A549 (cell line): ENCODE data around the gene ZIC1. TPM values are rescaled to one million over a fixed set of nuclear protein-coding genes. Genes with fewer than 3 reads are reported as not detected.

Source experiments
- ATAC-seq, 2 experiments: fragments of 200-7000 bp in 1 of 2; fragments of >200 bp in 1 of 2; cut with Nextera tagmentation in 1 of 2; cut with Tn5 transposase in 1 of 2; 3 replicates each; pipeline versions ENCODE4 v1.8.0 to v1.9.1; 2018 to 2020; ENCODE audit warnings: mild to moderate bottlenecking in 1 of 2, moderate library complexity in 1 of 2
- CTCF ChIA-PET: fragments of 300-600 bp; sonication (Branson Sonifier 250); formaldehyde crosslinking; extraction: SDS; loops from one replicate; lab custom pipeline; 2021; ENCODE audit warnings: antibody characterized with exemption, inconsistent platforms; lab: Yijun Ruan, JAX
- POLR2A ChIA-PET: fragments of 350-600 bp; formaldehyde crosslinking; extraction: SDS; loops from one replicate; lab custom pipeline; 2021; ENCODE audit warnings: antibody characterized with exemption, inconsistent platforms; lab: Yijun Ruan, JAX
- DNase-seq, 2 experiments: peaks; one replicate each; pipeline versions ENCODE4 v3.0.0 to v3.0.0-alpha.2; 2011 to 2016; ENCODE audit warnings: low read depth in 1 of 2, low spot score in 1 of 2
- FAIRE-seq: peaks from 2 replicates; lab custom pipeline; 2011; peaks lifted over from hg19 to GRCh38; lab: Jason Lieb, UNC
- H3K27ac ChIP-seq, 2 experiments: fragments of >200 bp; sonication (Bioruptor Twin); formaldehyde crosslinking; 3 replicates each; pipeline ENCODE4 v1.5.1; 2016 to 2017
- H3K4me1 ChIP-seq: fragments of >200 bp; sonication (Bioruptor Twin); formaldehyde crosslinking; 3 replicates; pipeline ENCODE4 v1.6.1; 2016
- H3K4me2 ChIP-seq: fragments of >200 bp; sonication (Bioruptor Twin); formaldehyde crosslinking; 3 replicates; pipeline ENCODE4 v1.6.1; 2016
- H3K4me3 ChIP-seq: fragments of >200 bp; sonication (Bioruptor Twin); formaldehyde crosslinking; 3 replicates; pipeline ENCODE4 v1.5.1; 2016
- H3K9me3 ChIP-seq: fragments of >200 bp; sonication (Bioruptor Twin); formaldehyde crosslinking; 3 replicates; pipeline ENCODE4 v1.6.1; 2016
- CBX8 ChIP-seq: fragments of 200-600 bp; sonication (generic); IDR thresholded peaks from 2 replicates; pipeline ENCODE4 v1.6.1; 2016
- CTCF ChIP-seq: fragments of >200 bp; sonication (Bioruptor Twin); formaldehyde crosslinking; IDR thresholded peaks from 3 replicates; pipeline ENCODE4 v1.5.1; 2016
- EHMT2 ChIP-seq: fragments of 200-600 bp; sonication (generic); IDR thresholded peaks from 2 replicates; pipeline ENCODE4 v1.6.1; 2016; ENCODE audit warnings: antibody characterized with exemption, low read depth, mild to moderate bottlenecking, moderate library complexity
- ELK1 ChIP-seq: fragments of 150-350 bp; IDR thresholded peaks from 2 replicates; pipeline ENCODE4 v1.6.1; 2014; ENCODE audit warnings: low read depth, mild to moderate bottlenecking, low read length
- FOXS1 ChIP-seq: fragments of 250-450 bp; sonication (Bioruptor Pico); IDR thresholded peaks from 2 replicates; pipeline ENCODE4 v1.5.0; 2020; ENCODE audit warnings: mild to moderate bottlenecking, moderate library complexity
- GATA3 ChIP-seq: IDR thresholded peaks from 2 replicates; pipeline ENCODE4 v1.6.1; 2012; ENCODE audit warnings: borderline replicate concordance
- HDAC2 ChIP-seq: fragments of 200-600 bp; sonication (generic); IDR thresholded peaks from 2 replicates; pipeline ENCODE4 v1.6.1; 2016
- HMGXB4 ChIP-seq: fragments of 250-450 bp; sonication (Bioruptor Pico); IDR thresholded peaks from 2 replicates; pipeline ENCODE4 v1.5.0; 2021; ENCODE audit warnings: mild to moderate bottlenecking, moderate library complexity, borderline replicate concordance
- HOXB13 ChIP-seq: fragments of 250-450 bp; sonication (Bioruptor Pico); IDR thresholded peaks from 2 replicates; pipeline ENCODE4 v1.5.0; 2020; ENCODE audit warnings: low read depth, mild to moderate bottlenecking, moderate library complexity
- JUNB ChIP-seq: fragments of >200 bp; sonication (Bioruptor Twin); formaldehyde crosslinking; IDR thresholded peaks from 2 replicates; pipeline ENCODE4 v1.6.1; 2016
- KDM1A ChIP-seq: fragments of 200-600 bp; sonication (generic); IDR thresholded peaks from 2 replicates; pipeline ENCODE4 v1.6.1; 2016; ENCODE audit warnings: low read depth, mild to moderate bottlenecking
- MAFK ChIP-seq: fragments of 450-650 bp; IDR thresholded peaks from 2 replicates; pipeline ENCODE4 v1.6.1; 2014; ENCODE audit not compliant: partially characterized antibody
- MYC ChIP-seq: IDR thresholded peaks from 2 replicates; pipeline ENCODE4 v1.6.1; 2012; ENCODE audit warnings: mild to moderate bottlenecking, inconsistent platforms, low read length, improper control_type of control experiment, borderline replicate concordance
- NR3C1 ChIP-seq: fragments of >200 bp; sonication (Bioruptor Twin); formaldehyde crosslinking; IDR thresholded peaks from 3 replicates; pipeline ENCODE4 v1.6.1; 2017
- POLR2A ChIP-seq: IDR thresholded peaks from 2 replicates; pipeline ENCODE4 v1.6.1; 2012; ENCODE audit warnings: mild to moderate bottlenecking, low read length
- POLR2AphosphoS2 ChIP-seq: conservative IDR thresholded peaks from 2 replicates; pipeline ENCODE4 v1.6.1; 2012; ENCODE audit warnings: low read length, improper control_type of control experiment, inconsistent platforms
- RAD21 ChIP-seq, 2 experiments: fragments of >200 bp in 1 of 2; sonication (Bioruptor Twin) in 1 of 2; formaldehyde crosslinking in 1 of 2; IDR thresholded peaks in 1 of 2; conservative IDR thresholded peaks in 1 of 2; 2 replicates in 1 of 2; 3 replicates in 1 of 2; pipeline ENCODE4 v1.6.1; 2012 to 2018; ENCODE audit warnings: inconsistent platforms in 1 of 2
- RCOR1 ChIP-seq: fragments of 150-350 bp; IDR thresholded peaks from 2 replicates; pipeline ENCODE4 v1.6.1; 2014; ENCODE audit warnings: antibody characterized with exemption, low read length, low read depth
- RNF2 ChIP-seq: fragments of 200-600 bp; sonication (generic); IDR thresholded peaks from 2 replicates; pipeline ENCODE4 v1.6.1; 2016; ENCODE audit warnings: low read depth, mild to moderate bottlenecking, antibody characterized with exemption, moderate library complexity, borderline replicate concordance
- SMC3 ChIP-seq: fragments of >200 bp; sonication (Bioruptor Twin); formaldehyde crosslinking; IDR thresholded peaks from 3 replicates; pipeline ENCODE4 v1.6.1; 2018; ENCODE audit warnings: inconsistent platforms
- TFCP2L1 ChIP-seq: fragments of 250-450 bp; sonication (Bioruptor Pico); IDR thresholded peaks from 2 replicates; pipeline ENCODE4 v1.5.0; 2021; ENCODE audit warnings: mild to moderate bottlenecking
- ZC3H11A ChIP-seq: fragments of 450-650 bp; IDR thresholded peaks from 2 replicates; pipeline ENCODE4 v1.6.1; 2014; ENCODE audit warnings: antibody characterized with exemption, mild to moderate bottlenecking
- whole genome bisulfite sequencing: methylation state at CpG from one replicate; pipeline ENCODE4 v1.1.6; 2017; ENCODE audit errors: missing lambda C conversion rate; 5-methylcytosine and 5-hydroxymethylcytosine counted together
- polyA plus RNA-seq, 4 experiments: library from polyadenylated mRNA; depleted of rRNA in 3 of 4; stranded (reverse); fragments of >200 nt; fragmentation: RNase III in 1 of 4; extraction: RNeasy Plus Mini Kit Qiagen cat#74134 plus additional on column Dnase treatment in 1 of 4; gene quantifications; 2 replicates in 3 of 4; 3 replicates in 1 of 4; pipeline ENCODE4 v1.2.3, GENCODE V29; 2011 to 2017

The ZIC1 gene
- polyA plus RNA-seq, 2 of the 4 experiments (the other 2 are of a cell fraction) = 0.01 TPM; not detected in 1

GRCh38 chr3:147403511-147403910 lies 5.7 kb upstream of the ZIC1 start:
- Histone ChIP-seq H3K9me3 (no peaks in the 10 kb centered on the region), H3K27ac (no peak overlapping the region), H3K4me1 (no peaks in the 10 kb centered on the region), H3K4me3 (no peak overlapping the region), H3K4me2 (no peak overlapping the region)
- ATAC-seq = no peak
- POLR2A ChIA-PET = no interaction called here
- CTCF ChIA-PET = interaction anchor here (1.0 kb wide), 1 partner anchor 10 kb away, joined by 3 read pairs; no protein-coding TSS in a partner anchor
- 45% methylated on average over 5 of the region's 5 CpGs for WGBS
- DNase-seq = no peak
- TF ChIP-seq HDAC2 = no peak
- no peak for TF ChIP-seq SMC3
- no peak for TF ChIP-seq NR3C1
- TF ChIP-seq KDM1A = no peak
- TF ChIP-seq CTCF = no peak
- no peak for TF ChIP-seq CBX8
- TF ChIP-seq POLR2AphosphoS2 = no peak
- no peak for TF ChIP-seq RCOR1
- TF ChIP-seq HOXB13 (CRISPR knock-in tag) = no peak
- TF ChIP-seq JUNB = no peak
- TF ChIP-seq POLR2A = no peak
- TF ChIP-seq MYC = no peak
- no peak for FAIRE-seq

GRCh38 chr3:147404000-147404799 lies 5.0 kb upstream of the ZIC1 start:
- FAIRE-seq (no peak), ATAC-seq (no peak), DNase-seq (no peak)
- no peaks in the 10 kb centered on the region for H3K9me3 ChIP-seq
- H3K4me3 ChIP-seq = no peak overlapping the region
- TF ChIP-seq FOXS1 (no peak), HDAC2 (no peak), ELK1 (no peak), HMGXB4 (CRISPR knock-in tag) (no peak), KDM1A (no peak), CTCF (no peak), RNF2 (no peak), RAD21 (conservative IDR thresholded peaks at IDR 0.05 in 1 of 2, IDR thresholded peaks at IDR 0.05 in 1 of 2) (no peak), MYC (no peak), ZC3H11A (no peak), EHMT2 (no peak), MAFK (no peak), GATA3 (no peak), TFCP2L1 (CRISPR knock-in tag) (no peak)
- H3K4me1 ChIP-seq = no peaks in the 10 kb centered on the region
- ChIA-PET CTCF (no interaction called here), POLR2A (no interaction called here)
- 58% methylated on average over 11 of the region's 11 CpGs for WGBS
- H3K27ac ChIP-seq = no peak overlapping the region
- no peak overlapping the region for H3K4me2 ChIP-seq
